GM12874 (cell line): Measurements from ENCODE around the gene KLHL22.

ENCODE experiments used
- CTCF ChIP-seq: IDR thresholded peaks from 2 replicates; pipeline ENCODE4 v1.5.1; 2011; ENCODE audit warnings: low read depth, mild to moderate bottlenecking, control low read depth, low read length, moderate library complexity; ENCODE audit not compliant: insufficient read depth

Gene KLHL22

GRCh38 chr22:20392983-20393704 lies 102.5 kb downstream of the KLHL22 start:
- no peak for TF ChIP-seq CTCF
